Erythroblast (primary cell): Measurements from ENCODE around the gene KLK12.

Experiments
- GATA1 ChIP-seq: IDR thresholded peaks from 2 replicates; pipeline ENCODE4 v1.6.1; 2011; ENCODE audit warnings: low read depth, mild to moderate bottlenecking, control low read depth, low read length, moderate library complexity
- POLR2A ChIP-seq: IDR thresholded peaks from 2 replicates; pipeline ENCODE4 v1.6.1; 2011; ENCODE audit warnings: mild to moderate bottlenecking, low read length

GRCh38 chr19:51025401-51025800, 9.4 kb downstream of the KLK12 start:
- TF ChIP-seq GATA1 (no peak), POLR2A (no peak)
